GM12891 (cell line): ENCODE measurements around the gene SRP14.

ENCODE experiments used
- POLR2AphosphoS5 ChIP-seq: IDR thresholded peaks from 2 replicates; pipeline ENCODE4 v1.6.1; 2011; ENCODE audit warnings: low read depth, low read length, control low read depth
- POU2F2 ChIP-seq: IDR thresholded peaks from 2 replicates; pipeline ENCODE4 v1.6.1; 2011; ENCODE audit warnings: low read depth, mild to moderate bottlenecking, control low read depth, low read length, moderate library complexity

- TF ChIP-seq POLR2AphosphoS5 (no peak), POU2F2 (no peak)
Measured at GRCh38 chr15:40042791-40043320, 3.9 kb upstream of the SRP14 start.
